ENCODE measurements around the gene CPT1A.
"Not testable (repeated sequence)": the region's sequence is repeated elsewhere in the genome, so short reads cannot be mapped to it uniquely, and the experiment has no call there.

Gene CPT1A

DNA sequence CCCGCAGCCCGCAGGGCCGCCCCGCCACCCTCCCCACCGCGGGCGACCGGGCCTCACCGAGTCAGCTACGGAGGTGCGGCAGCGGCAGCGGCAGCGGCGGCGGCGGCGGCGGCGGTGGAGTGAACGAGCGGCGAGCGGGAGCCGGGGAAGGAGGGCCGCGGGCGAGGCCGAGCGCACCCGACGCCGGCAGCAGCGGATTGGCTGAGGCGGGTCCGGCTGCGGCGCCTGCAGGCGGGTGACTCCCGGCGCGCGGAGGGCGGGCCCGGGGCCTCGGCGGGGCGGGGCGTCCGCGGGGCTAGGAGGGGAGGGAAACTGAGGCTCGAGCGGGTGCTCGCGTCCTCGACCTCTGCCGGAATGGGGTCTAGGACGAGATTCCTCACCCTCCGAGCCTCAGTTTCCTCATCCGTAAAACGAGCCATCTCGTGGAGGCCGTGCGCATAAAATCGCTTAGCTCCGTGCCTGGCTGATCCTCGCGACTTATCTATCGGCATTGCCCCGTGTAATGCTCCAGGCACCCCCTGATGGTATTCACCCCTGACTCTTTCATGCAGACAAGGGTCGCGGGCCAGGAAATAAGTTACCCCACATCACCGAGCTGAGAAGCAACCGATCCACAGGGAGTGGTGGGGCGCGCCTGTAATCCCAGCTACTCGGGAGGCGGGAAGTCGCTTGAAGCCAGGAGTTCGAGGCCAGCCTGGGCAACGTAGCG, at the start of gene CPT1A:
Gene CPT1A, minus strand, starts transcription at position 199 of the 709 bp plus-strand sequence. CDS start 26,442 bp downstream, outside the sequence.
- H3K36me3 ChIP-seq (ENCODE audit: insufficient read depth, low read length): no peaks in the 10 kb centered on the region
- H3K9me3 ChIP-seq (ENCODE audit: insufficient read depth, low read depth, low read length): no peaks in the 10 kb centered on the region
- H3K4me1 ChIP-seq (ENCODE audit: insufficient read depth, low read length, poor library complexity, severe bottlenecking): peaks cover 41% of the 10 kb centered on the region
- H3F3A ChIP-seq (ENCODE audit: low read depth): peaks cover 22% of the 10 kb centered on the region
- H3K79me2 ChIP-seq (ENCODE audit: insufficient read depth, low read length): peaks cover 40% of the 10 kb centered on the region
- H3K9ac ChIP-seq (ENCODE audit: low read depth, low read length, poor library complexity, severe bottlenecking): peak within 1 kb of the TSS; percentile 98
- peak within 1 kb of the TSS; percentile 96 for H3K4me2 ChIP-seq (ENCODE audit: low read depth, low read length, poor library complexity, severe bottlenecking)
- TF ChIP-seq, protein P1, sequence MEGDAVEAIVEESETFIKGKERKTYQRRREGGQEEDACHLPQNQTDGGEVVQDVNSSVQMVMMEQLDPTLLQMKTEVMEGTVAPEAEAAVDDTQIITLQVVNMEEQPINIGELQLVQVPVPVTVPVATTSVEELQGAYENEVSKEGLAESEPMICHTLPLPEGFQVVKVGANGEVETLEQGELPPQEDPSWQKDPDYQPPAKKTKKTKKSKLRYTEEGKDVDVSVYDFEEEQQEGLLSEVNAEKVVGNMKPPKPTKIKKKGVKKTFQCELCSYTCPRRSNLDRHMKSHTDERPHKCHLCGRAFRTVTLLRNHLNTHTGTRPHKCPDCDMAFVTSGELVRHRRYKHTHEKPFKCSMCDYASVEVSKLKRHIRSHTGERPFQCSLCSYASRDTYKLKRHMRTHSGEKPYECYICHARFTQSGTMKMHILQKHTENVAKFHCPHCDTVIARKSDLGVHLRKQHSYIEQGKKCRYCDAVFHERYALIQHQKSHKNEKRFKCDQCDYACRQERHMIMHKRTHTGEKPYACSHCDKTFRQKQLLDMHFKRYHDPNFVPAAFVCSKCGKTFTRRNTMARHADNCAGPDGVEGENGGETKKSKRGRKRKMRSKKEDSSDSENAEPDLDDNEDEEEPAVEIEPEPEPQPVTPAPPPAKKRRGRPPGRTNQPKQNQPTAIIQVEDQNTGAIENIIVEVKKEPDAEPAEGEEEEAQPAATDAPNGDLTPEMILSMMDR (conservative IDR thresholded peaks at IDR 0.05; ENCODE audit: low read length): no peak
- no peak for TF ChIP-seq EZH2phosphoT487 (IDR thresholded peaks at IDR 0.05; ENCODE audit: borderline replicate concordance)
- no peaks in the 10 kb centered on the region for H3K27me3 ChIP-seq (ENCODE audit: insufficient read depth, low read length, poor library complexity, severe bottlenecking)
- peak within 1 kb of the TSS; percentile 92 for H2AFZ ChIP-seq (ENCODE audit: low read length)
- H3K4me3 ChIP-seq (ENCODE audit: low read length, poor library complexity, severe bottlenecking): peak within 1 kb of the TSS; percentile 98
- H3K9me2 ChIP-seq (replicated peaks; ENCODE audit: low read depth, low read length): no peaks in the 10 kb centered on the region
- H4K20me1 ChIP-seq (ENCODE audit: insufficient read depth, low read length, poor library complexity, severe bottlenecking): peaks cover 18% of the 10 kb centered on the region

- no peak overlapping the region for H2AFZ ChIP-seq (ENCODE audit: low read length)
Observed at GRCh38 chr11:68890490-68891231, 48.9 kb upstream of the CPT1A start.

GRCh38 chr11:68889948-68890446, 48.3 kb upstream of the CPT1A start:
- no peaks in the 10 kb centered on the region for H3F3A ChIP-seq (ENCODE audit: low read depth)
- no peaks in the 10 kb centered on the region for H3K27me3 ChIP-seq (ENCODE audit: insufficient read depth, low read length, poor library complexity, severe bottlenecking)
- H4K20me1 ChIP-seq (ENCODE audit: insufficient read depth, low read length, poor library complexity, severe bottlenecking): no peaks in the 10 kb centered on the region
- no peaks in the 10 kb centered on the region for H3K9me2 ChIP-seq (replicated peaks; ENCODE audit: low read depth, low read length)
- no peak for TF ChIP-seq EZH2phosphoT487 (IDR thresholded peaks at IDR 0.05; ENCODE audit: borderline replicate concordance)
- TF ChIP-seq, protein P1 (conservative IDR thresholded peaks at IDR 0.05; ENCODE audit: low read length): peak; percentile 45
- peaks cover 26% of the 10 kb centered on the region; the same call in 1 of the 2 replicates for H3K36me3 ChIP-seq (ENCODE audit: insufficient read depth, low read length)
- H3K9me3 ChIP-seq (ENCODE audit: insufficient read depth, low read depth, low read length): no peaks in the 10 kb centered on the region
- no peak overlapping the region for H2AFZ ChIP-seq (ENCODE audit: low read length)
- H3K4me1 ChIP-seq (ENCODE audit: insufficient read depth, low read length, poor library complexity, severe bottlenecking): no peaks in the 10 kb centered on the region
- H3K4me2 ChIP-seq (ENCODE audit: low read depth, low read length, poor library complexity, severe bottlenecking): no peak overlapping the region
- no peaks in the 10 kb centered on the region for H3K79me2 ChIP-seq (ENCODE audit: insufficient read depth, low read length)
- no peak overlapping the region for H3K9ac ChIP-seq (ENCODE audit: low read depth, low read length, poor library complexity, severe bottlenecking)
- no peak overlapping the region for H3K4me3 ChIP-seq (ENCODE audit: low read length, poor library complexity, severe bottlenecking)

More at GRCh38 chr11:68890490-68891231, 48.9 kb upstream of the CPT1A start:
- Histone ChIP-seq H3K4me3 (ENCODE audit: low read length, poor library complexity, severe bottlenecking) (no peak overlapping the region), H3K4me1 (ENCODE audit: insufficient read depth, low read length, poor library complexity, severe bottlenecking) (no peaks in the 10 kb centered on the region), H3K9me2 (replicated peaks; ENCODE audit: low read depth, low read length) (no peaks in the 10 kb centered on the region), H3F3A (ENCODE audit: low read depth) (no peaks in the 10 kb centered on the region), H3K79me2 (ENCODE audit: insufficient read depth, low read length) (no peaks in the 10 kb centered on the region), H3K36me3 (ENCODE audit: insufficient read depth, low read length) (peaks cover 27% of the 10 kb centered on the region; the same call in 1 of the 2 replicates), H3K27me3 (ENCODE audit: insufficient read depth, low read length, poor library complexity, severe bottlenecking) (no peaks in the 10 kb centered on the region), H3K4me2 (ENCODE audit: low read depth, low read length, poor library complexity, severe bottlenecking) (no peak overlapping the region), H3K9me3 (ENCODE audit: insufficient read depth, low read depth, low read length) (no peaks in the 10 kb centered on the region), H3K9ac (ENCODE audit: low read depth, low read length, poor library complexity, severe bottlenecking) (no peak overlapping the region), H4K20me1 (ENCODE audit: insufficient read depth, low read length, poor library complexity, severe bottlenecking) (no peaks in the 10 kb centered on the region)
- TF ChIP-seq EZH2phosphoT487 (IDR thresholded peaks at IDR 0.05; ENCODE audit: borderline replicate concordance): no peak
- TF ChIP-seq, protein P1 (conservative IDR thresholded peaks at IDR 0.05; ENCODE audit: low read length): no peak

DNA sequence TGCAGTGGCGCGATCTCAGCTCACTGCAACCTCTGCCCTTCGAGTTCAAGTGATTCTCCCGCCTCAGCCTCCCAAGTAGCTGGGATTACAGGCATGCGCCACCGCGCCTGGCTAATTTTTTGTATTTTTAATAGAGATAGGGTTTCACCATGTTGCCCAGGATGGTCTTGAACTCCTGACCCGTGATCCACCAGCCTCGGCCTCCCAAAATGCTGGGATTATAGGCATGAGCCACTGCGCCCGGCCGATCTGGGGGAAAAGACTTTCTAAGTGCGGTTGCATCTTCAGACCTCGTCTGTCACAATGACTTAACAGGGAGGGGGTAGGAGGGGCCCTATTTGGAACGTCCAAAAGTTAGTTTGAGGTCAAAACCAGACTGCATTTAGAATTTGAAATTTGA, 43.1 kb upstream of the CPT1A start:
- not testable (repeated sequence) for H3F3A ChIP-seq (ENCODE audit: low read depth); H3K27me3 ChIP-seq (ENCODE audit: insufficient read depth, low read length, poor library complexity, severe bottlenecking); H3K4me3 ChIP-seq (ENCODE audit: low read length, poor library complexity, severe bottlenecking); H3K36me3 ChIP-seq (ENCODE audit: insufficient read depth, low read length); H3K4me1 ChIP-seq (ENCODE audit: insufficient read depth, low read length, poor library complexity, severe bottlenecking); H3K79me2 ChIP-seq (ENCODE audit: insufficient read depth, low read length); H3K9ac ChIP-seq (ENCODE audit: low read depth, low read length, poor library complexity, severe bottlenecking); H4K20me1 ChIP-seq (ENCODE audit: insufficient read depth, low read length, poor library complexity, severe bottlenecking); H3K9me2 ChIP-seq (replicated peaks; ENCODE audit: low read depth, low read length); H3K4me2 ChIP-seq (ENCODE audit: low read depth, low read length, poor library complexity, severe bottlenecking); H3K9me3 ChIP-seq (ENCODE audit: insufficient read depth, low read depth, low read length); H2AFZ ChIP-seq (ENCODE audit: low read length)
